Uterus (tissue), 2 donors: ENCODE data around the gene S100A14.

Experiments used
- POLR2A ChIP-seq, 2 donors: fragments of 450-650 bp; IDR thresholded peaks; one replicate each; pipeline ENCODE4 v1.6.1; 2016; ENCODE audit warnings: antibody characterized with exemption in 2 of 2, mild to moderate bottlenecking in 1 of 2, moderate library complexity in 1 of 2
- TF ChIP-seq, protein P1 (sequence below), 4 experiments: fragments of 200-600 bp in 2 of 4; fragments of 450-650 bp in 2 of 4; sonication (generic) in 2 of 4; IDR thresholded peaks; one replicate each; pipeline ENCODE4 v1.5.1; 2016 to 2019; ENCODE audit warnings: antibody characterized with exemption in 4 of 4, mild to moderate bottlenecking in 2 of 4, moderate library complexity in 1 of 4

DNA sequence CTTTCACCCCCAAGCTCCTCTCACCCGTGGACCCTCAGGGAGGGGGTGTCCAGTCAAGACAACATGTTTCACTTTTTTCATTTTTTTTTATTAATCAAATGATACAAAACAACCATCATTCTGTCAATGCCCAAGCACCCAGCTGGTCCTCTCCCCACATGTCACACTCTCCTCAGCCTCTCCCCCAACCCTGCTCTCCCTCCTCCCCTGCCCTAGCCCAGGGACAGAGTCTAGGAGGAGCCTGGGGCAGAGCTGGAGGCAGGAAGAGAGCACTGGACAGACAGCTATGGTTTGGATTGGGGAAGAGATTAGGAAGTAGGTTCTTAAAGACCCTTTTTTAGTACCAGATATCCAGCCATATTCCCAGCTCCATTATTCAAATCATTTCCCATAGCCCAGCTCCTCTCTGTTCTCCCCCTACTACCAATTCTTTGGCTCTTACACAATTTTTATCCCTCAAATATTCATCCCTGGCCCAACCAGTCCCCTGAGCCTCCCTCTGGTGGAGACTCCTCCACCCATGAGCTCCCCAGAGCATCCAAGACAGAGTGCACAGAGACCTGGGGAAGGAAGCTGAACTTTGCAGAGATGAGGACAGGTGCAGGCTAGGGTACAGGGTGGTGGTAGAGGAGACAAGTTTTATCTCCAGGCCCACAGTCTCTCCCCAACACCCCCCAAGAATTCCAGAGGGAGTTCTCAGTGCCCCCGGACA, 1.8 kb downstream of the S100A14 start:
- TF ChIP-seq, protein P1, sequence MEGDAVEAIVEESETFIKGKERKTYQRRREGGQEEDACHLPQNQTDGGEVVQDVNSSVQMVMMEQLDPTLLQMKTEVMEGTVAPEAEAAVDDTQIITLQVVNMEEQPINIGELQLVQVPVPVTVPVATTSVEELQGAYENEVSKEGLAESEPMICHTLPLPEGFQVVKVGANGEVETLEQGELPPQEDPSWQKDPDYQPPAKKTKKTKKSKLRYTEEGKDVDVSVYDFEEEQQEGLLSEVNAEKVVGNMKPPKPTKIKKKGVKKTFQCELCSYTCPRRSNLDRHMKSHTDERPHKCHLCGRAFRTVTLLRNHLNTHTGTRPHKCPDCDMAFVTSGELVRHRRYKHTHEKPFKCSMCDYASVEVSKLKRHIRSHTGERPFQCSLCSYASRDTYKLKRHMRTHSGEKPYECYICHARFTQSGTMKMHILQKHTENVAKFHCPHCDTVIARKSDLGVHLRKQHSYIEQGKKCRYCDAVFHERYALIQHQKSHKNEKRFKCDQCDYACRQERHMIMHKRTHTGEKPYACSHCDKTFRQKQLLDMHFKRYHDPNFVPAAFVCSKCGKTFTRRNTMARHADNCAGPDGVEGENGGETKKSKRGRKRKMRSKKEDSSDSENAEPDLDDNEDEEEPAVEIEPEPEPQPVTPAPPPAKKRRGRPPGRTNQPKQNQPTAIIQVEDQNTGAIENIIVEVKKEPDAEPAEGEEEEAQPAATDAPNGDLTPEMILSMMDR (IDR thresholded peaks at IDR 0.05) = no peak
- no peak for TF ChIP-seq POLR2A (IDR thresholded peaks at IDR 0.05)
